Measurements from ENCODE around the gene MBD1.

GRCh38 chr18:50313031-50313607 lies 31.8 kb upstream of the MBD1 start:
- TF ChIP-seq FOXM1 (IDR thresholded peaks at IDR 0.05; ENCODE audit: borderline replicate concordance), result no peak
- no peak for TF ChIP-seq ARNT (IDR thresholded peaks at IDR 0.05)
- TF ChIP-seq FOXK2 (IDR thresholded peaks at IDR 0.05), result no peak
- TF ChIP-seq BHLHE40 (IDR thresholded peaks at IDR 0.05; ENCODE audit: borderline replicate concordance), result no peak
- no peak for TF ChIP-seq ZNF384 (IDR thresholded peaks at IDR 0.05)
- TF ChIP-seq ELF4 (IDR thresholded peaks at IDR 0.05), result no peak
- TF ChIP-seq SUZ12 (IDR thresholded peaks at IDR 0.05), result no peak
